ENCODE measurements around the gene TRDN. TPM values are rescaled to one million over a fixed set of nuclear protein-coding genes. Genes with fewer than 3 reads are reported as not detected.

Gene TRDN
- total RNA-seq, 2 experiments from 2014 or later: not detected

GRCh38 chr6:123533862-123534648 is 102.7 kb downstream of the TRDN start:
- H3K27ac Mint-ChIP-seq: no peak overlapping the region

GRCh38 chr6:123529843-123530242 is 106.9 kb downstream of the TRDN start:
- no peak for DNase-seq
- CTCF ChIA-PET: no interaction called here
- Mint-ChIP-seq H3K27ac (no peak overlapping the region), H3K9me3 (no peaks in the 10 kb centered on the region), H3K36me3 (ENCODE audit: low read depth) (no peaks in the 10 kb centered on the region), H3K4me3 (no peak overlapping the region), H3K27me3 (no peaks in the 10 kb centered on the region), H3K4me1 (no peaks in the 10 kb centered on the region)
- POLR2A ChIA-PET: no interaction called here

More at GRCh38 chr6:123533862-123534648, 102.7 kb downstream of the TRDN start:
- no peaks in the 10 kb centered on the region for H3K36me3 Mint-ChIP-seq (ENCODE audit: low read depth)
- H3K27me3 Mint-ChIP-seq: no peaks in the 10 kb centered on the region
- no peaks in the 10 kb centered on the region for H3K4me1 Mint-ChIP-seq
- ChIA-PET POLR2A (no interaction called here), CTCF (no interaction called here)
- no peaks in the 10 kb centered on the region for H3K9me3 Mint-ChIP-seq
- H3K4me3 Mint-ChIP-seq: no peak overlapping the region
- no peak for DNase-seq

- Mint-ChIP-seq H3K4me1 (no peaks in the 10 kb centered on the region), H3K27ac (no peak overlapping the region), H3K4me3 (no peak overlapping the region), H3K9me3 (no peaks in the 10 kb centered on the region), H3K36me3 (ENCODE audit: low read depth) (no peaks in the 10 kb centered on the region), H3K27me3 (no peaks in the 10 kb centered on the region)
- ChIA-PET CTCF (no interaction called here), POLR2A (no interaction called here)
- DNase-seq: no peak
Observed at GRCh38 chr6:123529058-123529457, 107.7 kb downstream of the TRDN start.

- Mint-ChIP-seq H3K27me3 (no peaks in the 10 kb centered on the region), H3K9me3 (no peaks in the 10 kb centered on the region), H3K4me1 (no peaks in the 10 kb centered on the region), H3K27ac (no peak overlapping the region), H3K36me3 (ENCODE audit: low read depth) (no peaks in the 10 kb centered on the region), H3K4me3 (no peak overlapping the region)
- DNase-seq: no peak
- ChIA-PET CTCF (no interaction called here), POLR2A (no interaction called here)
Observed at GRCh38 chr6:123527406-123527805, 109.3 kb downstream of the TRDN start.

GRCh38 chr6:123526128-123526527 is 110.6 kb downstream of the TRDN start:
- ChIA-PET POLR2A (no interaction called here), CTCF (no interaction called here)
- Mint-ChIP-seq H3K4me1 (no peaks in the 10 kb centered on the region), H3K27me3 (no peaks in the 10 kb centered on the region), H3K27ac (no peak overlapping the region), H3K4me3 (no peak overlapping the region), H3K9me3 (no peaks in the 10 kb centered on the region), H3K36me3 (ENCODE audit: low read depth) (no peaks in the 10 kb centered on the region)
- DNase-seq: no peak

- ChIA-PET CTCF (no interaction called here), POLR2A (no interaction called here)
- no peaks in the 10 kb centered on the region for H3K36me3 Mint-ChIP-seq (ENCODE audit: low read depth)
- no peak for DNase-seq
- H3K27ac Mint-ChIP-seq: no peak overlapping the region
- no peaks in the 10 kb centered on the region for H3K9me3 Mint-ChIP-seq
- no peaks in the 10 kb centered on the region for H3K4me1 Mint-ChIP-seq
- no peak overlapping the region for H3K4me3 Mint-ChIP-seq
- no peaks in the 10 kb centered on the region for H3K27me3 Mint-ChIP-seq
Observed at GRCh38 chr6:123524781-123525180, 112.0 kb downstream of the TRDN start.

- Mint-ChIP-seq H3K4me3 (no peak overlapping the region), H3K4me1 (no peaks in the 10 kb centered on the region), H3K9me3 (no peaks in the 10 kb centered on the region), H3K36me3 (ENCODE audit: low read depth) (no peaks in the 10 kb centered on the region), H3K27me3 (no peaks in the 10 kb centered on the region), H3K27ac (no peak overlapping the region)
- no peak for DNase-seq
- POLR2A ChIA-PET: no interaction called here
- CTCF ChIA-PET: no interaction called here
Observed at GRCh38 chr6:123520217-123520616, 116.5 kb downstream of the TRDN start.

GRCh38 chr6:123519189-123519505 is 117.6 kb downstream of the TRDN start:
- CTCF ChIA-PET: no interaction called here
- no peak for DNase-seq
- Mint-ChIP-seq H3K9me3 (no peaks in the 10 kb centered on the region), H3K36me3 (ENCODE audit: low read depth) (no peaks in the 10 kb centered on the region), H3K27me3 (no peaks in the 10 kb centered on the region), H3K4me1 (no peaks in the 10 kb centered on the region), H3K27ac (no peak overlapping the region), H3K4me3 (no peak overlapping the region)
- POLR2A ChIA-PET: no interaction called here

GRCh38 chr6:123518441-123519188 is 118.1 kb downstream of the TRDN start:
- Mint-ChIP-seq H3K4me3 (no peak overlapping the region), H3K27me3 (no peaks in the 10 kb centered on the region), H3K9me3 (peaks cover 1% of the 10 kb centered on the region), H3K36me3 (ENCODE audit: low read depth) (no peaks in the 10 kb centered on the region), H3K4me1 (no peaks in the 10 kb centered on the region), H3K27ac (no peak overlapping the region)
- POLR2A ChIA-PET: no interaction called here
- no peak for DNase-seq
- CTCF ChIA-PET: no interaction called here

- no peaks in the 10 kb centered on the region for H3K36me3 Mint-ChIP-seq (ENCODE audit: low read depth)
- ChIA-PET POLR2A (no interaction called here), CTCF (no interaction called here)
- no peak overlapping the region for H3K27ac Mint-ChIP-seq
- H3K9me3 Mint-ChIP-seq: peaks cover 1% of the 10 kb centered on the region
- no peaks in the 10 kb centered on the region for H3K4me1 Mint-ChIP-seq
- no peaks in the 10 kb centered on the region for H3K27me3 Mint-ChIP-seq
- DNase-seq: no peak
- no peak overlapping the region for H3K4me3 Mint-ChIP-seq
Observed at GRCh38 chr6:123515715-123516114, 121.0 kb downstream of the TRDN start.

GRCh38 chr6:123509112-123509511 is 127.6 kb downstream of the TRDN start:
- no peak overlapping the region for H3K27ac Mint-ChIP-seq
- peaks cover 1% of the 10 kb centered on the region for H3K9me3 Mint-ChIP-seq
- H3K27me3 Mint-ChIP-seq: no peaks in the 10 kb centered on the region
- POLR2A ChIA-PET: no interaction called here
- no peaks in the 10 kb centered on the region for H3K36me3 Mint-ChIP-seq (ENCODE audit: low read depth)
- no peaks in the 10 kb centered on the region for H3K4me1 Mint-ChIP-seq
- no peak for DNase-seq
- H3K4me3 Mint-ChIP-seq: no peak overlapping the region
- CTCF ChIA-PET: no interaction called here

GRCh38 chr6:123508290-123508689 is 128.5 kb downstream of the TRDN start:
- no peaks in the 10 kb centered on the region for H3K27me3 Mint-ChIP-seq
- no peak for DNase-seq
- H3K4me3 Mint-ChIP-seq: no peak overlapping the region
- no peaks in the 10 kb centered on the region for H3K36me3 Mint-ChIP-seq (ENCODE audit: low read depth)
- no peaks in the 10 kb centered on the region for H3K9me3 Mint-ChIP-seq
- no peaks in the 10 kb centered on the region for H3K4me1 Mint-ChIP-seq
- POLR2A ChIA-PET: no interaction called here
- H3K27ac Mint-ChIP-seq: no peak overlapping the region
- CTCF ChIA-PET: no interaction called here

GRCh38 chr6:123507582-123507981 is 129.2 kb downstream of the TRDN start:
- Mint-ChIP-seq H3K4me3 (no peak overlapping the region), H3K27ac (no peak overlapping the region), H3K9me3 (no peaks in the 10 kb centered on the region), H3K36me3 (ENCODE audit: low read depth) (no peaks in the 10 kb centered on the region), H3K4me1 (no peaks in the 10 kb centered on the region), H3K27me3 (no peaks in the 10 kb centered on the region)
- CTCF ChIA-PET: no interaction called here
- DNase-seq: no peak
- POLR2A ChIA-PET: no interaction called here

GRCh38 chr6:123503619-123504018 is 133.1 kb downstream of the TRDN start:
- Mint-ChIP-seq H3K4me1 (no peaks in the 10 kb centered on the region), H3K27ac (no peak overlapping the region), H3K9me3 (no peaks in the 10 kb centered on the region), H3K36me3 (ENCODE audit: low read depth) (no peaks in the 10 kb centered on the region), H3K4me3 (no peak overlapping the region), H3K27me3 (no peaks in the 10 kb centered on the region)
- ChIA-PET POLR2A (no interaction called here), CTCF (no interaction called here)
- DNase-seq: no peak

Measured in activated CD4-positive, alpha-beta T cell treated with anti-CD3 and anti-CD28 coated beads, Interleukin-2, amount 10 ng/mL, durations not matched to agents 7 days and 5 days (primary cell).